C4-2B (cell line): ENCODE data around the gene PARVB.

Source experiments
- CTCF ChIP-seq: fragments of 450-650 bp; conservative IDR thresholded peaks from 2 replicates; pipeline ENCODE4 v1.5.1; 2017; ENCODE audit warnings: mild to moderate bottlenecking
- ZFX ChIP-seq: fragments of 450-650 bp; IDR thresholded peaks from 2 replicates; pipeline ENCODE4 v1.6.1; 2017

DNA sequence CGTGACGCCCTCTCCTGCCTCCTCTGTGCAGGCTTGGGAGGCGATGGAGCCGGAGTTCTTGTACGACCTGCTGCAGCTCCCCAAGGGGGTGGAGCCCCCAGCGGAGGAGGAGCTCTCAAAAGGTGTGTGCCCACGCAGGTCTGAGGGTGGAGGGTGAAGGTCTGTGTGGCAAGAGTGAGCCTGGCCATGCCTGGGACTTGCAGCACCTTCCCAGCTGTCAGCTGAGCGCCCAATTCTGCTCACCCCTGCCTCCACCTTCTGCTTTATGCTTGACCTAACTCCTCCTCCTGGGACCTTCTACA, 159.1 kb downstream of the PARVB start:
- TF ChIP-seq CTCF (no peak), ZFX (no peak)
